Mesodermal cell (in vitro differentiated cells): ENCODE measurements around the gene BOLA2B.

Experiments used
- H3K27ac ChIP-seq: 2 replicates; pipeline ENCODE4 v1.7.0; 2013; ENCODE audit warnings: mild to moderate bottlenecking, low read depth, low read length, moderate library complexity; ENCODE audit not compliant: severe bottlenecking
- H3K36me3 ChIP-seq: 2 replicates; pipeline ENCODE4 v1.7.1; 2013; ENCODE audit warnings: mild to moderate bottlenecking, low read length, moderate library complexity; ENCODE audit not compliant: control insufficient read depth, insufficient read depth
- H3K4me1 ChIP-seq: one replicate; pipeline ENCODE4 v1.7.1; 2013; ENCODE audit warnings: mild to moderate bottlenecking, low read length; ENCODE audit not compliant: insufficient read depth, control insufficient read depth, poor library complexity, severe bottlenecking
- H3K4me3 ChIP-seq: 2 replicates; pipeline ENCODE4 v1.7.0; 2013; ENCODE audit warnings: low read length, control low read depth, mild to moderate bottlenecking; ENCODE audit not compliant: insufficient read depth, poor library complexity, severe bottlenecking; ENCODE audit errors: extremely low read depth
- H3K9me3 ChIP-seq: 2 replicates; pipeline ENCODE4 v1.7.1; 2013; ENCODE audit warnings: mild to moderate bottlenecking, low read length, moderate library complexity; ENCODE audit not compliant: control insufficient read depth
- WGBS, 2 experiments: methylation state at CpG; one replicate each; pipeline ENCODE4 v1.1.5; 2013; ENCODE audit warnings: missing lambda C conversion rate in 2 of 2; ENCODE audit not compliant: insufficient coverage in 2 of 2; 5-methylcytosine and 5-hydroxymethylcytosine counted together

The BOLA2B gene

DNA sequence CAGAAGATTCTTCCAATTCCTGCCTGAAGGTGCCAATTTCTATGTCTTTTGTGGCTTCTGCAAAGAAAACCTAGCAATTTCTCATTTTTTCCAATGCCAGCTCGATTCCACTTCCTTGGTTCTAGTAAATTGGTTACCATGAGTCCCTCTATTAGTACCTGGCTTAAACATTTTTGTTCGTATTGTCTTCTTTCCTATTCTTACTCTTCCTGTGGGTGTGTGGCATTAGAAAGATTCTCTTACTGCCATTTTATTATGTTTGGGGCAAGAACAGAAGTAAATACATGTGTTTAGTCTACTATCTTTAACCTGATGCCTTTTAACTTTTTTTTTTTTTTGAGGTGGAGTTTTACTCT is 50.1 kb downstream of the BOLA2B start:
- 60 to 64% methylated on average over 1 of the region's 2 CpGs for WGBS, 2 experiments
- H3K4me1 ChIP-seq: no peaks in the 10 kb centered on the region
- H3K4me3 ChIP-seq: no peak overlapping the region
- no peak overlapping the region for H3K27ac ChIP-seq
- no peaks in the 10 kb centered on the region for H3K9me3 ChIP-seq
- no peaks in the 10 kb centered on the region for H3K36me3 ChIP-seq
